ENCODE measurements around the gene SEMA7A.

Gene SEMA7A

DNA sequence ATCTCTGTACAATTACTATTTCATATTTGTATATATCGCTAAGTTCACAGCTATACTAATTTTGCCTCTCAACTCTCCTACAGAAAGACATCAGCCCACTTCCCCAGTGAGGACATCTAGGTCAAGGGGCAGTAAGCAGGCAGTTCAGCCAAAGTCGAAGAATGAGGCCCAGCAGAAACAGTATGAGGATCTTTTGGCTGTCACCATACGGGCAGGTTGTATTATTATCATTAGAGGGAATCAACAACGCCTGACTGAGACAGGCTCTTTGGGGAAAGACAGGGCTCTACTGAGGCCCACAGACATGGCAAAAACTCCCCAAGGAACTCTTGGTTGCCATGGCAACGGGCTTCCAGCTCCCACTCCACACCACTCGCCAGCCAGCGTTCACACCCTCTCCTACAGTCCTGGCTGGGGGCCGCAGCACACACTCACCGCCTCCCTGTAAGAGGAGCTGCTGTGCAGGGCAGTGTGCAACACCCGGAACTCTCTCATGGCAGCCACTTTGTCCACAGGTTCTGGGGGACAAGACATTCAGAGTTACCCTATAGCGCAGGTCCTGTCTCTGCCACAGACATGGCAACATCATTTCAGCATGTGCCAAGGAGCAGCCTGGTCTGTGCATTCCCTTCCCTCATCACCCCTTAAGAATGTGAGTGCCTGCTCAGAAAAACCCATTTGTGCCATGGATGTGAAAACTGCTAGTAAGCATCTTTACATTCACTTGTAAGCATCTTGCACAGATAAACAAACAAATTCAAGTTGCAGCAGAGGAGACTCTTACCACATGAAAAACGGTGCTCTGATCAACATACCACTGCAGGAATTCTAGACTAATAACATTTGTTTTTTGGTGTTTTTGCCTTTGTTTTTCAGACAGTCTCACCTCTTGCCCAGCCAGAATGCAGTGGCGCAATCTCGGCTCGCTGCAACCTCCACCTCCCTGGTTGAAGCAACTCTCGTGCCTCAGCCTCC lies 18.4 kb upstream of the SEMA7A start:
- DNase-seq (ENCODE audit: low read depth in 2 of 2) = no peak

DNA sequence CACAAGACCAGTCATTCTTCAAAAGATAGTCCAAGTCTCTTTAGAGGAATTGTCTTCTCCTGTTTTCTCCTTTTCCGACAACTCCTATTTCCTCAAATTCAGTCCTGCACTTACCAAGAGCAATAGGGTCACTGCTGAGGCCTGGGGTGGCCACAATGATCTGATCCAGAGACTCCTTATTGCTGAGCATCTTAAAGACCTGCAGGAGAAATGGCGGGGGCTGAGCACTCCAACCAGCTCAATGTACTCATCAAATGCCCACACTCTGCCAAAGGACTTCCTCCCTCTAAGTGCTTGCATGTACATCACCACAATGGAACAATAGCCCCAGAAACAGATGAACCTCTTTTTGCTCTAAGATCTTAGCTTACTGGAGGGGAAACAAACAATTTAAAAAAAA lies 17.6 kb upstream of the SEMA7A start:
- DNase-seq (ENCODE audit: low read depth in 2 of 2) = no peak

DNA sequence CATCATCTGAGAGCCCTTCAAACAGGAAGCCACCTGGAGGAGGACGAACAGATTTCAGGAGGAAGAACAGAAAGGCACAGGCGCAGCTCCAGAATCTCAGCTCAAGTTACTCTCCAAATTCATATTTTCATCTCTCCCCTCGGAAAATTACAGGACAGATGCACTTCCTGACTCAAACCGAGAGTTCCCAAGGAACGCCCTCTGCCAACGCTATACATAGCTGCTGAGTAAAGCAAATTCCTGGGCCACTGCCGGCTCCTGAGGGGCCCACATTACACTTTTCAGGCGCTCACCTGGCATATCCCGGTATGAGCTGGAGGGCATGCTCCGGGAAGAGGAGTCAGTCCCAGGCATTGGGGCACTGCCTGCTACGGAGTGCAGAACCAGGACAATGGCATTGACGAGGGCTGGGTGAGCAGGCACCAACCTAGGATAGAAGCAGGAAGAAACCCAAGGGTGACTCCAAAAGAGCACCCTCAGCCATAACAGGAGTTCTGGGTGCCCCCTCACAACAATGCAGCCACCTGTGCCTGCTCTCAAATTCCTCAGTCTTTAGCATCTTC lies 16.0 kb upstream of the SEMA7A start:
- DNase-seq (ENCODE audit: low read depth in 2 of 2) = no peak

DNA sequence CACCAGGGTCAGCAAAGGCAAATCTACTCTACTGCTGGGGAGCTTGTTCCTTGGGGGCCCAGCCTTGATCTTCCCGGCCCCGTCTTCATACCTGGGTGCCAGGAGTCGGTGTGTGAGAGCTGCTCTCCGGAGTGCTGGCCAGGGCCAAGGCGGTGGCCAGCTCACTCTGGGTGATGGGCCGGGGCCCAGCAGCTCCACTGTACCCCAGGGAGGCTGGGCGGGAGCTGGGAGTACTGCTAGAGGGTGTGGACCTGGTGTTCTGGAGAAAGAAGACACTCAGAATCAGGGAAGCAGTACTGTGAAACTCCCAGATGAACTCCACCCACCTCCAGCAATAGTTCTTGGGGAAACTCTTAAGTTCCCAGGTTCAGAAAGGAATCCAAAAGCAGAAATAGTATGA lies 15.3 kb upstream of the SEMA7A start:
- DNase-seq (ENCODE audit: low read depth in 2 of 2) = no peak

DNA sequence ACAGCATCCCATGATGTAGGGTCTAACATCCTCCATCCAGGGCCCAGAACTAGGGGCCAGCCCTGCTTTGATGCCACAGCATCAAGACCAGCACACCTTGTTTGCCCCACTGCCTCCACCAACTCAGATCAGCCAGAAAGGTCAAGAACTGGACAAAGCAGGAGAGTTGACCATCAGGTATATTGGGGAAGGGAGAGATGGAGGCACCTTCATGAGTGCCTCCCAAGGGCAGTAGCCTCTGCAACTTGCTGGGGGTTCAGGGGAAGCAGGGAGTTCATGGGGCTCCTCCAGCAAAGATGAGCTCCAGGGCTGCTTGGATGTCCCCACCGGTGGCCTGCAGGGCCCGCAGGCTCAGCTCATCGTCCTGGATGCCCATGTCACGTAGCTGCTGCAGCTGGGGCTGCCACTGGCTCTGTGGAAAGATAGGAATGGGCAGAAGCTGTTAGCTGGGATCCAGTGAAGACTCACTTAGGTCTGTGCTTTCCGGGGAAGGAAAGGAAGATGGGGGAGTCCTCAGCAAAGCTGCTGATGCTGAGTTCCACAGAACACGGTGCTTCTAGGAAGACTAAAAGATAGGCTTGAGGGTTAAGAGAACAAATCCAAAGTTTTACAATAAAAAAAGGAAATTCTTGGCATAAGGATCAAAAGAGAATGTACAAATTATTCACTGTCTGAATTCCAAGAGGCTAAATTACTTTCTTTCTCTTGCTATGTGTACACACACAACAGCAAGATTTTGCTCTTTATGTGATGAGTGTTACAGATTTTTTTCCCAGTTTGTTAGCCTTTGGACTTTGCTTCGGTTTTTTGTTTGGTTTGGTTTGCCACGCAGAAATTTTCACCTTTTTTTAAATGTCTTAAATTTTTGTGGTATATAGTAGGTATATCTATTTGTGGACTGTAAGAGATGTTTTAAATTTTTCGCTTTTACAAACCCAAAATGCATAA lies 12.3 kb upstream of the SEMA7A start:
- no peak for DNase-seq (ENCODE audit: low read depth in 2 of 2)

DNA sequence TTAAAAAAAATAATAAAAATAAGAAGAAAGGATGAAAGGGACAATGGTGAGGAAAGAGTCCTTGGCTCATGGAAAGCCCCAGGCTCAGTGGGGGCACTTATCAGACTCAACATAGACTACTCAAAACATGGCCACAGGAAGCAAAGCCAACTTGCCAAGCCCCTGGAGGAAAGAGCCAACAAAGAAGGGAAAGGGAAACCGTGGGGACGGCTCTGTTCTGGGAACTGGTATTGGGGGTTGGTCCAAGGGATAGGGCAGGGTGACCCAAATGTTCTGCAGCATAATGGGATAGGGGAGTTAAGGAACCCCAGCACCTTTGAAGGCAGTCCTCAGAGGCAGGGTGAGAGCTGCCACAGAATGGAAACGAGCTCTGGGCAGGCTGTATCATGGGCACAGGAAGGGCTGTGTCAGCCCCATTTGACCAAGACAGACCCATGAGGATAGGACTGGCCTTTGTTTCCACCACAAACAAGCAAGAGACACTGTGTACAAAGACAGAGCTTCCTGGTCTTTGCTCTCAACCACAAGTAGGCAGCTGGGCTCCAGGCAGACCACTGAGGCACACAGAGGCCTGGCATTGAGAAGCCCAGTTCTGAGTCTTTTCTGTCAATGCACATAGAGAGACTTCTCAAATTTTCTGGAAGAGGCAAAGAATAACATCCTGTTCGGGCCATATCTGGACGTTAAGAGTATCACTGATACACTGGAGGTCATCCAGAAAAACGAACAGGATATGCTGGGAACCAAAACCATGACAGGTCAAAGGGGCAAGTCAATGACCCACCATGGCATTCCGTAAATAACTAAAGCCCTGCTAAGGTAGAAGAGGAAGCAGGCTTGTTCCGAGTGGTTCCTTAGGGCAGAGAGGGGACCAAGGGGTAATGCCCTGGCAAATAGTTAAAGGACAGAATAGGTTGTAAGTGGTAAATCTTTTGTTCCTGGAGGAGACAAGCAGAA lies 10.6 kb upstream of the SEMA7A start:
- DNase-seq (ENCODE audit: low read depth in 2 of 2) = no peak

DNA sequence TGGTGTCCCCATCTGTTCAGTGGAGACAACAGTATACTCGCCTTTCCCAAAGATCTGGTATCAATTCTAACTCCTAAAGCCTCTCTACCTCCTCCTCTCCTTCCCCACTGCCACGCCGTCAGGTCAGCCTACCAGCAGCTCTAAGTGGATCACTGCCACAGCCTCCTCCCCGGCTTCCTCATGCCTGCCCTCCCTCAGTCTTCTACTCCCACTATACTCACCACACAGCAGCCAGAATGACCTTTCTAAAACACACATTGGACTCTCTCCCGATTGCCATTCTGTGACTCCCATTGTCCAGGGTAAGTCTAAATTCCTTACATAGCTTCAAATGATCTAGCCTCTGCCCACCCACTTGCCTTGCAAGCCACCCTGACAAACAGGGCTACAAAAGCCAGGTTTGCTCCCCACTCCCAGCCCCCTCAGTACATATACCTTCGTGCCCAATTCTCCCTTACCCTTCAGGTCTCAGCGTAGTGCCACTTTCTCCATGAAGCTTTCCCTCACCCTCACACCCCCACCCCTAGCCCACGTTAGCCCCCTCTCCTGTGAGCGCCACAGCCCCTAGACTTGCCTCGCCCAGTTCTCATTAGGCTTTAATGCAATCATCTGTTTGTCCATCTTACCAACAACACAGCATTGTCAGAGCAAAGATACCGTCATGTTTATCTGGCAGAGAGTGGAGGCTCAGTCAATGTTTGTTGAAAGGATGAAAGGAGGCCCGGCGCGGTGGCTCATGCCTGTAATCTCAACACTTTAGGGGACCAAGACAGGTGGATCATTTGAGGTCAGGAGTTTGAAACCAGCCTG lies 9.5 kb upstream of the SEMA7A start:
- no peak for DNase-seq (ENCODE audit: low read depth in 2 of 2)

DNA sequence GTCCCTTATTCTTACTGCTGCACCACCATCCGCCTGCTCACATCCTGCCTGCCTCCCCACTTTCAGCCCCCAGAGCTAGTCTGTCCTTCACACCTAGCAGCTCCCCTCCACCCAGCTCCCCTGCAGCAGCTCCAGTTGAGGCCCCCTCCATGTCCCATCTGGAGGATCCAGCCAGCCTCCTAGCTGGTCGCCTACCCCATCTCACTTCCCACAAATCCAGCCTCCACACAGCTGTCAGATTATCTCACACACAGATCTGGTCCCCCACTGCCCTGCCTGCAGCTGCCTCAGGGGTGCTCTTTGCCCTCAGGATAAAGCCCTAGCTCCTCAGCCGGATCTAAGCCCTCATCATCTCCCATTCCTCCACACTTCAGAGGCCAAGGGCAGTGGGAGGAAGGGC lies 8.8 kb upstream of the SEMA7A start:
- no peak for DNase-seq (ENCODE audit: low read depth in 2 of 2)

DNA sequence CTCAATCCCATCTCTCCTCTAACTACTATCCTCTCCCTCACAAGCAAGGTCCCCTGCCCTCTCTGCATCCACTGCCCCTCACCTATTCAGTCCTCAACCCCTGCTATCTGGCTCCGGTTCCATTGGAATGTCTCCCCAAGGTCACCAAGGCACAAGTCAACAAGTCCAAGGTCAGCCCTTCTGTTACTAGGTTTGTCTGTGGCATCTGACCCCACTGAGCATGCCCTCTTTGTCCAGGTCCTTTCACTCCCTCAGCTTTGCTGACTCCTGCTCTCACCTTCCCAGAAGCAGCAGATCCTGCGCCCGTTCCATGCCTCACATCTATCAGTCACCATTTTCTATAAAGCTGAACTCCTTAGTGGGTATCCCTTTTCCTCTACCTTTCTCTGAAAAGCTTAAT lies 8.3 kb upstream of the SEMA7A start:
- no peak for DNase-seq (ENCODE audit: low read depth in 2 of 2)

DNA sequence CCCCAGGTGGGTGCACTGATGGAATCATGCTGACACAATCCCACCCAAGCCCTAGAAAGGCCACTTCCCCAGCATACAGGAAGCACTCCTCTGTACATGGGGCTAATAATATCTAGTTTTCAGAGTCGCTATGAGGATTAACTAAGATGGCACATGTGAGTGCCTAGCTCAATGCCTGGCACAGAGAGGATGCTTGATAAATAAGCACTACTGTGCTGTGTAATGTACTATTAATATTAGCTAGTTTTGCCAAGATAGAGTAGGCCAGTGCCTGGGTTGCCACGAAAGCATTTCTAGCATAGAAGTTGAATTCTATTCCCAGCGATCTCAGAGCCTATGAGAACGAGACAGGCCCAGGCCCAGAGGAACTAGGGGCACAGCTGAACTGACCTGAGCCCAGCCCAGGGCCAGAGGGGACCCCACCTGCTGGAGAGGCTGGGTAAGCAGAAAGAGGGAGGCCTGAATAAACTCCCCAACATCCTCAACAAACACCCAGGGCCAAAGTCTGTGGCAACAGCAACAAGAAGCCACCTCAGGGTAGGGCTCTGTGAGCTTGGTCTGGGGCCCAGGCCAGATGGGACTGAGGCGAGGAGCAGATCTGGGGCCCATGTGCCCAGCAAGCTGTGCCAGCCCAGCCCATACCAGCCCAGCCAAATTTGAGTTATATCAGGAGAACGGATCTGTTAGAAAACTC lies 7.6 kb upstream of the SEMA7A start:
- no peak for DNase-seq (ENCODE audit: low read depth in 2 of 2)

DNA sequence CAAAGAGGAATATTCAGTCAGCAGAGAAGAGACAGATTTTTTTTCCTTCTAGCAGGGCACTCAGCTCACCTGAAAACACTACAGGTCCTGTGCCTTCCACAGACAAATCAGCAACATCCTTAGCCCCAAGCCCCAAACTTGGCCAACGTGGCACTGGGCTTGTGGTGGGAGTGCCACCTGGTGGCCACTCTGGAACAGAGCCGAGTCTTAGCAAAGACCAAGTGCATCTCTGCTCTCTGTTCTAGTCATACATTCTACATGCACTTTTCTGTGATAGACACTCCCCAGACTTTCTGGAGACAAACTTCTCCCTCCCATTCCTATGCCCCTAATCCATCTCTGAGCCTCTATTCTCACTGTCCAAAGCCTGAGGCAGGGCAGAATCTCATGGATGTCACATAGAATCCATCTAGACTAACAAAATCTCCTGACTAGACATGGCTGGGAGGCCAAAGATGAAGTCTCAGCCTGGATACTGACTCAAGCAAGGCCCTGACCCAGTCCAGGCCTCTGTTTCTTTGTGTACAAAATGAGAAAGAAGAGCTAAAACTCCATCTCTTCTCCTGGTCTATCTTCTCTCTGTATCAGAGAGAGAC lies 5.1 kb upstream of the SEMA7A start:
- peak; percentile 65 to 70 for DNase-seq (ENCODE audit: low read depth in 2 of 2)

DNA sequence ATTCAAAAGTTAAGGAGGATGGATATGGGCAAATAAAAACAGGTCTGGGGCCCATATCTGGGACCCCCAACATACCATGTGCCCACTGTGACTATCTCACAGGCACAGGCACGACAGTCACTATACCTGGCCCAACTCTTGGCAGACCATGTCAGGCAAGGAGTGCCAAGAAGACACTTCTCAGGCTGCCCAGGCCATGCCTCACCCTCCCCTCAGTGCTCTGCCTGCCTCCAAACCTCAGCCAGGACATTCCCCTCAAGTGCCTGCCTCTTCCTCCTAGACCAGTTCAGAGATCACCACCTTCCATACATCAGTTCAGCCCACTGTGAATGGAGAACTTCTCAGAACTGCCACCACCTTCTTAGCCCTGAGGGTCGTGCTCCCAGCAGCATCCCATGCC lies 4.4 kb upstream of the SEMA7A start:
- no peak for DNase-seq (ENCODE audit: low read depth in 2 of 2)

DNA sequence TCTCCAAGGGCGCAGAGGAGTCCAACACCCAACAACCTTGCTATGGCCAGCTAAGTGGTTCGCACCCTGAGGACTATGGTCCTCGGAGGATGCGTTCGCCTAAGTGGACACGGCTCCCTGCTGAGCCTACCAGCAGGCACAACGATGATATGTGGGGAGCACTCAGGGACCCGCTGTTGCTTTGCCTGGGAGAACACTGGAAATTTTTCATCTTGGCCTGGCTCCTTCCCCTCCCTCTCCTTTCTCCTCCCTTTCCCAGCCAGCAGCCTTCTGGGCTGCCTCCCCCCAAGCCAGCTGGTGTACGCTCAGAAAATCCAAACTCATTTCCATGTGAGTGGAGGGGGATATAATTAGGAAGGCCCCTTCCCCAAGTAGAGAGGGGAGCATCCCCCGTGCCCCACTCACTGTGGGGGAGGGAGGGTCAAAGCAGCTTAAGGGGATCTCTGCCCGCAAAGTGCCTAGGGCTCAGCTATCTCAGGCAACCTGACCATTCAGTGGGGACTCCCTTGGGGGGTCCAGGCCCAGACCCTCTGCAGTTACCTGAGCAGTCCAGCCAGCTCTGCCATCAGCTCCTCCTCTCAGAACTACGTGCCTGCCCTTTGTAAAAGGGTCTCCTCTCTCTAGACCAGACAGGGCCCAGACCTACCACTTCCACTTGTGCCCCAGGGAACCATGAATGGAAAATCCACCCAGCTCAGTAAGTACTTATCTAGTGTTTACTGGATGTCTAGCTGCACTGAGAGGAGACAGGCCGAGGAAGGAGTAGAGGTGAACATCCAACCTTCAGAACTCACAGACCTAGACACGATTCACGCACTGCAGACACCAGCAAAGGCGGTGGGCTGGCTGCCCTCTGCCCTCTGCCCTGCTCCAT lies 742 bp upstream of the SEMA7A start:
- DNase-seq (ENCODE audit: low read depth in 2 of 2) = no peak

DNA sequence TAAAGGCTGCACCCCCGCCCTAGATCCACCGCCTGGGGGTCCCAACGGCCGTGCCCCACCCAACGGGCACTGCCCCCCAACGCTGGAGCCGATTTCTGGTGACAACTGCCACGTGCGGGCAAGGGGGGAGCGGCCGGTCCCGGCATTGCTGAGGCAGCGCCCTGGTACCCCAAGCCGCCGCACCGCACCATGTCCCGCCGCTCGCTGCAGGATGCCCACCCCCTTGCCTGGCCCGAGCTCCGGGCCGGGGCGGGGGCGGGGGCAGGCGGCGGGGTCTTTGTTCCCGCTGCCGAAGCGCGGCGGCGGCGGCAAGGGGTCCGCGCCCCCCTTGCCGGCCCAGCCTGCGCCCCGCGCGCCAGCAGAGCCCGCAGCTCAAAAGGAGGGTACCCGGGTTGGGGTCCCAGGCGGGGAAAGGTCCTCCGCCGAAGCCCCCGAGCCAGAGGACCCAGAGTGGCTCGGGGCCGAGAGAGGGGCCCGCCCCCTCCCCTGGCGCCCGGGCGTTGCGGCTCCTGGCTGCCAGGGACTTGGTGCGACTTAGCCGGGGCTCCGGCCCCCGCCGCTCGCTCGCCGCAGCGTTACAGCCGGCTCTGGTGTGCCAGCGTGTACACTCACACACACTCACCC lies 678 bp downstream of the SEMA7A start:
- DNase-seq (ENCODE audit: low read depth in 2 of 2) = no peak

DNA sequence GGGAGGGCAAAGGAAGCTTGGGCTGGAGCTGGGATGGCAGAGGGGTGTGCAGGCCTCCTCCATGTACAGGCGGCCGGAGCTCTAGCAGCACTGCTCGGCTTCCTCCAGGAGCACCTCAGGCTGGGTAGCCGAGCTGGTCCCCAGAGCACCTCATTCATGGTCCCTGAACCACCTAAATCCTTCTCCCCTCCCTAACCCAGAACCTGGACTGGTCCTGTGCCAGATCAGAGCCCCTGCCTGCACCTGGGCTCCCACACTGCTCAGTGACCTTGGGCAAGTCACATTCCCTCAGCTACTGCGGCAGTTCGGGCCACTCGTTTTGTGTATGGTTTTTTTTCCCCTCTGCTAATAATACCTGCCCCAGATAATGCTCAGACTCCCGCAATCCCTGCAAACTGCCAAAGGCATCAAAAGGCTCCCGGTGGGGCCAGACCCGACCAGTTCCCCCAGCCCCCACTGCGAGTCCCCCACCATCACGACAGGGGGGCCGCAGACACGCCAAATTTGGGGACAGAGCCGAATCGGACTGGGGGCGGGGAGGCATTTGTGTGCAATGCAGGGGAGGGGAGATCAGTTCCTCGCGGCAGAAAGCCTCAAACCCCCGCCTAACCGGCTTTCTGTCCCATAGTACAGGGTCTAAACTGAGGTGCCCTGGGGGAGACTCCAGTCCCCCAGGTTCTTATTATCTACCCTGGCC lies 1.3 kb downstream of the SEMA7A start:
- DNase-seq (ENCODE audit: low read depth in 2 of 2) = no peak

DNA sequence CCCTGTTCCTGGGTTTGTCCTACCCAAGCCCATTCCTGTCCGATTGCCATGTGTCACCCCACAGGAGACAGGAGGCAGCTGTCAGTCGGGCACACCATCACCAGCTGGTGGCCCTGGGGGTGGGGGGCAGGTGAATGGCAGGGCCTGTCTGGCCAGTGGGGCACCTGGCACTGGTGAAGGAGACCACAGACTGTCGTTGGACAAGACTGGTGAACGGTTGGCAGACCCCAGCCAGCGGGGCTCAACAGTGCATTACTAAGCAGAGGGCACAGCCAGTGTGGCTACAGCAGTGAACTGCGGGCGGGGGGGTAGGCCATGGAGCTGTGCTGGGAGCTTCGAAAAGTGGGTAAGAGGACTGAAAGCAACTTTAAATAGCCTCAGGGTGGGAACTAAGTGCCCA lies 2.1 kb downstream of the SEMA7A start:
- no peak for DNase-seq (ENCODE audit: low read depth in 2 of 2)

DNA sequence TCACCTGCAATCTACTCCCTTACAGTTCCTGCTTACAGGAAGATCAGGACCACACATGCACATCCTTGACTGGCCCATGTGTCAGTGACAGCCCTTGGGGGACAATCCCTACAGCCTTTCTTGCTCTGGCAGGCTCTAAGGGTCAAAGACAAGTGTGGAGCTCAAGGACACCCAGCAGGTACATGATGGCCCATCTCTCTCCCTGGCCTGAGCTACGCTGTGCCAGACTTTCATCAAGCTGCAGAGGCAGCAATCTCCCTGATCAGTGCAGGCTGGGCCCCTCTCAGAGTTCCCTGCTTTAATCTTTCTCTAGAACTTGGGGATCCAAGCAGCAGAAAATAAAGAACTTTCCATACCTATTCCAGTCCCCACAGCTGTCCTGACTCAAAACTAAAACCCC lies 2.6 kb downstream of the SEMA7A start:
- no peak for DNase-seq (ENCODE audit: low read depth in 2 of 2)

All from stimulated activated CD8-positive, alpha-beta memory T cell treated with anti-CD3 and anti-CD28 coated beads, Interleukin-15, amount 100 ng/mL, for 48 hours (primary cell).